ENCODE results near the gene LTA4H. TPM values are rescaled to one million over a fixed set of nuclear protein-coding genes. Genes with fewer than 3 reads are reported as not detected.

LTA4H gene
- total RNA-seq (10 to 100 TPM; 50.5 to 61.6 (median 58.7) TPM), total RNA-seq (52.9 to 181 (median 84.5) reads per million in 29 experiments)
- total RNA-seq (2013) = 73.2 TPM

DNA sequence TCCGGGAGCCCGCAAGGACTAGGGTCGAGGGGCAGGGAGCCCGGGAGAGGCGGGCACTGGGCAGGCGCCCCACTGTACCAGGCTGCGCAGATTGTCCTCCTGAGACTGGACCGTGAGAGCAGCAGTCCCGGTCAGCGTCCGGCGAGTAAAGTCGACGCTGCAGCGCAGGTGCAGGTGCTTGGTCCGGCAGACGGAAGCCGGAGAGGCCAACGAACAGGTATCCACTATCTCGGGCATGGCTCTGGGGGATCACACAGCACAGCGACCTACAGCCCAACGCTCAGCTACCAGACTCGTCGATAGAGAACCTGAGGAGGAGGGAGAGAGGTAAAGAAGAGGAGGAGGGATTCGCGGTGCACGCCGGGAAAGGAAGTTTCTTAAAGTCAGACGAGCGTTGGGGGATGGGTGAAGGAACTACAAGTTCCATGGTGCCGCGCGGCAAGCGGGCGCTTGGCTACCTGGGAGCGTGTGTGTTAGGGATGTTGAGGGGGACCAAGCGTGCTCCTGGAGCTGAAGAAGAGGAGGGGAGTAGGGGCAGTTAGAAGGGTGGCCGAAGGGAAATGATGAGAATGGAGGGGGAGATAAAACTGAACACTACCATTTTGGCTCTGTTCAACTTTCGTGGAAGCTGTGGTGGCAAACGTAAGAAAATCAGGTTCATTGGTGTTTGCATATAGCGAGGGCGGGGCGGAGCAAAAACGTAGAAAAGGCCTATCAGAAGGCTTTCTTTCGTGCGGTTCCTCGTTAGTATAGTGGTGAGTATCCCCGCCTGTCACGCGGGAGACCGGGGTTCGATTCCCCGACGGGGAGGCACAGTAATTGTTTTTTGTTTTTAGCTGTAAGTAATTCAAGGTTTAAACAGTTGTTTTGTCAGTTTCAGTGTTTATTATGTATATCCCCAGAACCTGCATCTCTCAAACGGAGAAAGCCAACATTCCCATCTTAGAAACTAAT is at the start of gene LTA4H:
Gene LTA4H (minus strand): TSS at position 305 of the 954 bp plus-strand sequence. CDS start 68 bp downstream, at position 237.
- H3K27me3 ChIP-seq (replicated peaks in 1 of 2; ENCODE audit: control insufficient read depth in 2 of 2, extremely low read depth in 1 of 2, insufficient read depth in 2 of 2, low read length in 1 of 2) = no peaks in the 10 kb centered on the region
- peaks cover 5 to 18% of the 10 kb centered on the region in 2 experiments for H3K4me1 ChIP-seq (ENCODE audit: control insufficient read depth in 1 of 2, extremely low read depth in 1 of 2, insufficient read depth in 2 of 2, low read length in 2 of 2)
- ATAC-seq (replicated peaks in 1 of 4) (peak; percentile 91 to 95 (median 94)), DNase-seq (peak; percentile 90 to 99 (median 96))
- H3K36me3 ChIP-seq (ENCODE audit: control insufficient read depth in 2 of 2, extremely low read depth in 1 of 2, insufficient read depth in 1 of 2, low read length in 1 of 2) = no peaks in the 10 kb centered on the region
- peak within 1 kb of the TSS; percentile 83 to 92 for H3K4me3 ChIP-seq (ENCODE audit: control insufficient read depth in 1 of 2, extremely low read depth in 1 of 2, low read length in 1 of 2)
- no peaks in the 10 kb centered on the region for H3K27me3 Mint-ChIP-seq
- H3K9me3 Mint-ChIP-seq = no peaks in the 10 kb centered on the region
- no peaks in the 10 kb centered on the region for H3K9me3 ChIP-seq
- WGBS (ENCODE audit: insufficient coverage) = under 1% methylated on average over 43 of the region's 55 CpGs
- H3K36me3 Mint-ChIP-seq = no peaks in the 10 kb centered on the region
- no peak within 1 kb of the TSS for H3K27ac Mint-ChIP-seq
- peak within 1 kb of the TSS; percentile 73 for H3K27ac ChIP-seq (ENCODE audit: low read length)
- H3K4me3 Mint-ChIP-seq = no peak within 1 kb of the TSS
- ChIA-PET CTCF (interaction anchor here (0.6 to 2.0 kb wide), 9 partner anchors 23 to 485 kb away, joined by 3 to 9 read pairs (median 3); partner anchors contain the start of genes AMDHD1 (in 1 of the 2), CCDC38 (in 1 of the 2) and CDK17 (in 1 of the 2)), POLR2A (interaction anchor here (0.6 to 1.2 kb wide), 4 partner anchors 93 to 365 kb away, joined by 4 read pairs; partner anchors contain the start of genes CCDC38 (in 2 of the 2), AMDHD1 (in 1 of the 2) and CDK17 (in 1 of the 2))
- peaks cover 9 to 11% (median 10%) of the 10 kb centered on the region in 3 donors for H3K4me1 Mint-ChIP-seq

DNA sequence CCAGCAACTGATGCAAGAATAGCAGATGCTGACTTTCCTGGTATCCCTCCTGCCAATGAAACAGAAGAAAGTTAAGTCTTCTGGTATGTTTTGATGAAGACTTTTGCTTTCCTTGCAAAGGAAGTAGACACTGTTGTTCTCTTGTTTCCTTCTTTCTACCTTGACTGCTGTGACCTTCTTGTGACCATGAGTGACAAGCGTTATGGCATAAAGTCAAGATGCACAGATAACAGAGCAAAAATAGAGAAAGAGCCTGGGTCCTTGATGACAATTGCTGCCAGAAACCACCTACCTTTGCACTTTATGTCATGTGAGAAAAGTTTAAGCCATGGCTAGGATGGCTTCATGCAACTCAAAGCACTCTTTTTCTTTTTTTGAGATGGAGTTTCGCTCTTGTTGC is 49.2 kb upstream of the LTA4H start:
- Mint-ChIP-seq H3K27ac (peak overlapping the region in 1 of 2 donors; percentile 52), H3K4me1 (peaks cover 0 to 2% (median 2%) of the 10 kb centered on the region in 3 donors), H3K4me3 (no peak overlapping the region), H3K9me3 (peaks cover 6% of the 10 kb centered on the region in 3 donors), H3K27me3 (no peaks in the 10 kb centered on the region), H3K36me3 (no peaks in the 10 kb centered on the region)
- no peak overlapping the region for H3K4me3 ChIP-seq (ENCODE audit: control insufficient read depth in 1 of 2, extremely low read depth in 1 of 2, low read length in 1 of 2)
- H3K36me3 ChIP-seq (ENCODE audit: control insufficient read depth in 2 of 2, extremely low read depth in 1 of 2, insufficient read depth in 1 of 2, low read length in 1 of 2) = no peaks in the 10 kb centered on the region
- no peak for ATAC-seq (replicated peaks in 1 of 4)
- 100% methylated on average over 1 of the region's 2 CpGs for WGBS (ENCODE audit: insufficient coverage)
- no peak for DNase-seq
- ChIA-PET POLR2A (no interaction called here), CTCF (no interaction called here)
- no peaks in the 10 kb centered on the region for H3K27me3 ChIP-seq (replicated peaks in 1 of 2; ENCODE audit: control insufficient read depth in 2 of 2, extremely low read depth in 1 of 2, insufficient read depth in 2 of 2, low read length in 1 of 2)
- no peaks in the 10 kb centered on the region for H3K9me3 ChIP-seq
- no peak overlapping the region for H3K27ac ChIP-seq (ENCODE audit: low read length)
- no peaks in the 10 kb centered on the region for H3K4me1 ChIP-seq (ENCODE audit: control insufficient read depth in 1 of 2, extremely low read depth in 1 of 2, insufficient read depth in 2 of 2, low read length in 2 of 2)

DNA sequence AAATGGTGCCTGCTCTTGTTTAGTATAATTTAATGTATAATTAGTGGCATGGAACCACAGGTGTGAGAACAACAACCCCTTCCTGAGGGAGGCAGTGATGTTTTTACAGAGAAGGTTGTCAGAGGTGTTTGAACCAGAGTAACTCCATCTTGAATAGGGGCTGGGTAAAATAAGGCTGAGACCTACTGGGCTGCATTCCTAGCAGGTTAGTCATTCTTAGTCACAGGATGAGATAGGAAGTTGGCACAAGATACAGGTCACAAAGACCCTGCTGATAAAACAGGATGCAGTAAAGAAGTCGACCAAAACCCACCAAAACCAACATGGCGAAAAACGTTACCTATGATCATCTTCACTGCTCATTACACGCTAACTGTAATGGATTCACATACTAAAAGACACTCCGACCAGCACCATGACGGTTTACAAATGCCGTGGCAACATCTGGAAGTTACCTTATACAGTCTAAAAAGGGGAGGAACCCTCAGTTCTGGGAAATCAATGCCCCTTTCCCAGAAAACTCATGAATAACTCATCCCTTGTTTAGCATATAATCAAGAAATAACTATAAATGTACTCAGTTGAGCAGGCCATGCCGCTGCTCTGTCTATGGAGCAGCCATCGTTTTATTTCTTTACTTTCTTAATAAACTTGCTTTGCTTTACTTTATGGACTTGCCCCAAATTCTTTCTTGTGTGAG is 47.8 kb upstream of the LTA4H start:
- POLR2A ChIA-PET = interaction anchor here in 1 of 2 donors (0.6 kb wide), 1 partner anchor 400 kb away, joined by 3 read pairs; no protein-coding TSS in a partner anchor
- H3K27me3 Mint-ChIP-seq = no peaks in the 10 kb centered on the region
- H3K27ac ChIP-seq (ENCODE audit: low read length) = no peak overlapping the region
- no peak overlapping the region for H3K27ac Mint-ChIP-seq
- no peak for DNase-seq
- H3K4me3 ChIP-seq (ENCODE audit: control insufficient read depth in 1 of 2, extremely low read depth in 1 of 2, low read length in 1 of 2) = no peak overlapping the region
- no peaks in the 10 kb centered on the region for H3K36me3 Mint-ChIP-seq
- H3K4me1 ChIP-seq (ENCODE audit: control insufficient read depth in 1 of 2, extremely low read depth in 1 of 2, insufficient read depth in 2 of 2, low read length in 2 of 2) = no peaks in the 10 kb centered on the region
- CTCF ChIA-PET = no interaction called here
- no peaks in the 10 kb centered on the region for H3K9me3 ChIP-seq
- H3K36me3 ChIP-seq (ENCODE audit: control insufficient read depth in 2 of 2, extremely low read depth in 1 of 2, insufficient read depth in 1 of 2, low read length in 1 of 2) = no peaks in the 10 kb centered on the region
- WGBS (ENCODE audit: insufficient coverage) = 100% methylated on average over 2 of the region's 9 CpGs
- no peak overlapping the region for H3K4me3 Mint-ChIP-seq
- no peaks in the 10 kb centered on the region for H3K27me3 ChIP-seq (replicated peaks in 1 of 2; ENCODE audit: control insufficient read depth in 2 of 2, extremely low read depth in 1 of 2, insufficient read depth in 2 of 2, low read length in 1 of 2)
- no peak for ATAC-seq (replicated peaks in 1 of 4)
- peaks cover 0 to 2% (median 2%) of the 10 kb centered on the region in 3 donors for H3K4me1 Mint-ChIP-seq
- H3K9me3 Mint-ChIP-seq = peaks cover 6% of the 10 kb centered on the region in 3 donors

DNA sequence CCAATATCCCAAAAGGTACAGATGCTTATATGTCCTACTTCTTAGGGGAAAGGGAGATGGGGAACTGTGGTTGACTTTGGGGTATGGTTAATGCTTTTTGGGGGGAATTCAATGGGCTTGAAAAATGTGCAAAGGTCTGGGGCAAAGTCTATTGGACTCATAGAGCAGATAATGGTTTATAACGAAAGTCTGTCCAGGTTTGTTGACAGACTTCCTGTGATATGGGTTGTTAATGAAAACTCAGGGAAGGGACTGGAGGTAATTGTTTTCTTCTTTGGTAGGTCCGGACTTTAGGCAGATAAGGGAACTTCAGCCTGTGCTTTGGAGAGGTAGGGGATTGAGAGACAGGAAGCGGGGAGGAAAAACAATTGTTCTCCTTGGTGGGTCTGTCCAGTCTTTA is 46.2 kb upstream of the LTA4H start:
- POLR2A ChIA-PET = no interaction called here
- Mint-ChIP-seq H3K4me3 (no peak overlapping the region), H3K27me3 (no peaks in the 10 kb centered on the region), H3K27ac (no peak overlapping the region), H3K4me1 (peaks cover 0 to 2% (median 2%) of the 10 kb centered on the region in 3 donors), H3K36me3 (no peaks in the 10 kb centered on the region), H3K9me3 (peaks cover 6% of the 10 kb centered on the region in 3 donors)
- CTCF ChIA-PET = no interaction called here
- H3K36me3 ChIP-seq (ENCODE audit: control insufficient read depth in 2 of 2, extremely low read depth in 1 of 2, insufficient read depth in 1 of 2, low read length in 1 of 2) = no peaks in the 10 kb centered on the region
- no peak for DNase-seq
- ATAC-seq (replicated peaks in 1 of 4) = no peak
- H3K4me3 ChIP-seq (ENCODE audit: control insufficient read depth in 1 of 2, extremely low read depth in 1 of 2, low read length in 1 of 2) = no peak overlapping the region
- no peak overlapping the region for H3K27ac ChIP-seq (ENCODE audit: low read length)
- H3K4me1 ChIP-seq (ENCODE audit: control insufficient read depth in 1 of 2, extremely low read depth in 1 of 2, insufficient read depth in 2 of 2, low read length in 2 of 2) = no peaks in the 10 kb centered on the region
- 90% methylated on average over 2 of the region's 3 CpGs for WGBS (ENCODE audit: insufficient coverage)
- H3K27me3 ChIP-seq (replicated peaks in 1 of 2; ENCODE audit: control insufficient read depth in 2 of 2, extremely low read depth in 1 of 2, insufficient read depth in 2 of 2, low read length in 1 of 2) = no peaks in the 10 kb centered on the region
- no peaks in the 10 kb centered on the region for H3K9me3 ChIP-seq

DNA sequence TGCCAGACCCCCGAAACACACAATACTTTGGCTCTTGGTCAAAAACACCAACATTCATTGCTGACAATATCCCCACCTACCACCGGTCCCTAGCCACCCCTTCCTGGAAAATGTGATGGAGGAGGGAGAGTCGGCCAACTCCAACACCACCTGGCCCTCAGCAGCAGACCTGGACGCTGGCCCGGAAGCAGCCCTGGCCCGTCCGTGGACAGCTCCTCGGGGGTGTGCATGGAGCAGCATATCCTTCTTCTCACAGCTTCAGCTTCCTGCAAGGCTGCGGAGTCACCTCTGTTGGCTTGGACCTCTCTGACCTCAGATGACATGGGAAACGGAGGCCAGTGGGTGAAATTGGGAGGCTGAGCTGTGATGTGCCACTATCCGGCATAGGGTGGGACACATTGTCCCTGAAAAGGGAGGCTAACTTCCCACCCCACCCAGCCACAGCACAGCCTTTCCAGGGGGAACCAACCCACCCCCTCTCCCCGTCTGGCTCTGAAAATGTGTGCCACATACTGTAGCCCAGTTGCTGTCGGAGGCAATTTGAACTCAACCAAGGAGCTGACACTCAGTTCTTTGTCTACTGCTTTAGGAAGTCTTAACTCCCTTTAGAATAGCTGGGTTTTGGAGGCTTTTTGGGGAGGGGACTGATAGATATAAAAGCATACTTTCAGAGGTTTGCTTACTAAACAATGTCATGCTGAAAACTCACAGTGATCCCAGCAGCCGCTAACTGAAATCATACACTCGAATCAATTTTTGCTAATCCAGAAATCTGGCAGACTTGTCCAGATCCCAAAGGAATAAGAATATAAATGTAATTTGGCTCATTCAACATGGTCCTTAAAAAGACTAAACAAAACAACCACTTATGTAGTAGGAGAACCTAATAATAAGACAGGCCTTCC is 43.1 kb upstream of the LTA4H start:
- no peak overlapping the region for H3K27ac Mint-ChIP-seq
- no peak for DNase-seq
- Histone ChIP-seq H3K36me3 (ENCODE audit: control insufficient read depth in 2 of 2, extremely low read depth in 1 of 2, insufficient read depth in 1 of 2, low read length in 1 of 2) (no peaks in the 10 kb centered on the region), H3K27ac (ENCODE audit: low read length) (no peak overlapping the region), H3K9me3 (no peaks in the 10 kb centered on the region), H3K27me3 (replicated peaks in 1 of 2; ENCODE audit: control insufficient read depth in 2 of 2, extremely low read depth in 1 of 2, insufficient read depth in 2 of 2, low read length in 1 of 2) (no peaks in the 10 kb centered on the region), H3K4me3 (ENCODE audit: control insufficient read depth in 1 of 2, extremely low read depth in 1 of 2, low read length in 1 of 2) (no peak overlapping the region), H3K4me1 (ENCODE audit: control insufficient read depth in 1 of 2, extremely low read depth in 1 of 2, insufficient read depth in 2 of 2, low read length in 2 of 2) (peaks cover 0 to under 1% of the 10 kb centered on the region in 2 experiments)
- POLR2A ChIA-PET = no interaction called here
- peaks cover 0 to 2% of the 10 kb centered on the region in 2 donors for H3K27me3 Mint-ChIP-seq
- CTCF ChIA-PET = interaction anchor here in 1 of 2 donors (0.5 to 0.7 kb wide), 4 partner anchors 36 to 465 kb away, joined by 3 to 4 read pairs (median 3); no protein-coding TSS in a partner anchor
- peaks cover 0 to 4% (median 2%) of the 10 kb centered on the region in 3 donors for H3K4me1 Mint-ChIP-seq
- WGBS (ENCODE audit: insufficient coverage) = 78% methylated on average over 5 of the region's 15 CpGs
- no peak overlapping the region for H3K4me3 Mint-ChIP-seq
- ATAC-seq (replicated peaks in 1 of 4) = no peak
- no peaks in the 10 kb centered on the region for H3K36me3 Mint-ChIP-seq
- H3K9me3 Mint-ChIP-seq = no peaks in the 10 kb centered on the region

Measured in T-cell (primary cell).